B cell (primary cell): ENCODE results near the gene ATPAF2. TPM values are rescaled to one million over a fixed set of nuclear protein-coding genes. Genes with fewer than 3 reads are reported as not detected.

Experiments
- ATAC-seq: fragments of 200-7000 bp; cut with Tn5 transposase; one replicate; pipeline ENCODE4 v1.10.0; 2021; ENCODE audit warnings: low read depth, mild to moderate bottlenecking, moderate number of reproducible peaks, moderate library complexity
- CTCF ChIA-PET: fragments of 350-600 bp; sonication (Branson Sonifier 250); formaldehyde crosslinking; loops from one replicate; lab custom pipeline; 2021; ENCODE audit warnings: antibody characterized with exemption, inconsistent platforms; lab: Charles Lee
- POLR2A ChIA-PET: fragments of 350-600 bp; sonication (Branson Sonifier 250); formaldehyde crosslinking; loops from one replicate; lab custom pipeline; 2021; ENCODE audit warnings: antibody characterized with exemption; lab: Charles Lee
- DNase-seq: peaks from one replicate; pipeline ENCODE4 v3.0.0; 2013
- H2AFZ ChIP-seq: 2 replicates; pipeline ENCODE4 v1.6.1; 2012; ENCODE audit warnings: mild to moderate bottlenecking, low read depth, low read length; ENCODE audit not compliant: insufficient read depth, poor library complexity, severe bottlenecking
- H3K27ac ChIP-seq, 2 donors: 1 replicate in 1 of 2; 2 replicates in 1 of 2; pipeline ENCODE4 v1.5.1; 2012 to 2013; ENCODE audit warnings: low read length in 2 of 2, mild to moderate bottlenecking in 2 of 2, moderate library complexity in 1 of 2
- H3K27me3 ChIP-seq, 4 experiments: fragments of 200-600 bp in 1 of 4; sonication (generic) in 1 of 4; replicated peaks in 1 of 4; 1 replicate in 2 of 4; 2 replicates in 2 of 4; pipeline versions ENCODE4 v1.6.1 to v1.7.0; 2013 to 2016; ENCODE audit warnings: low read length in 3 of 4, mild to moderate bottlenecking in 2 of 4, mixed read lengths in 1 of 4, moderate library complexity in 1 of 4; ENCODE audit not compliant: insufficient read depth in 4 of 4, control insufficient read depth in 3 of 4; ENCODE audit errors: control extremely low read depth in 1 of 4
- H3K36me3 ChIP-seq, 2 experiments: replicated peaks in 1 of 2; 1 replicate in 1 of 2; 2 replicates in 1 of 2; pipeline versions ENCODE4 v1.6.1 to v1.7.1; 2013; ENCODE audit warnings: low read length in 1 of 2; ENCODE audit not compliant: insufficient read depth in 2 of 2, control insufficient read depth in 1 of 2; ENCODE audit errors: control extremely low read depth in 1 of 2, extremely low read depth in 1 of 2
- H3K4me1 ChIP-seq, 2 donors: fragments of 200-600 bp in 1 of 2; sonication (generic) in 1 of 2; 1 replicate in 1 of 2; 2 replicates in 1 of 2; pipeline versions ENCODE4 v1.5.1 to v1.6.1; 2013 to 2017; ENCODE audit warnings: low read length in 2 of 2; ENCODE audit not compliant: control insufficient read depth in 2 of 2, insufficient read depth in 2 of 2
- H3K4me2 ChIP-seq: replicated peaks from 2 replicates; pipeline ENCODE3; 2012; ENCODE audit warnings: mild to moderate bottlenecking, low read depth, low read length; ENCODE audit not compliant: poor library complexity, severe bottlenecking
- H3K4me3 ChIP-seq, 5 experiments: fragments of 200-600 bp in 1 of 5; sonication (generic) in 1 of 5; 1 replicate in 3 of 5; 2 replicates in 2 of 5; pipeline versions ENCODE4 v1.5.1 to v1.7.0; 2011 to 2016; ENCODE audit warnings: low read length in 4 of 5, mild to moderate bottlenecking in 4 of 5, low read depth in 2 of 5, control low read depth in 1 of 5, moderate library complexity in 1 of 5; ENCODE audit not compliant: insufficient read depth in 1 of 5; ENCODE audit errors: control extremely low read depth in 1 of 5, extremely low read depth in 1 of 5
- H3K79me2 ChIP-seq: fragments of 200-600 bp; sonication (generic); one replicate; pipeline ENCODE4 v1.6.0; 2016; ENCODE audit warnings: low read length; ENCODE audit not compliant: control insufficient read depth, insufficient read depth
- H3K9ac ChIP-seq: fragments of 200-600 bp; sonication (generic); 2 replicates; pipeline ENCODE4 v1.6.1; 2017; ENCODE audit warnings: mild to moderate bottlenecking, low read length, moderate library complexity
- H3K9me3 ChIP-seq, 3 donors: one replicate each; pipeline versions ENCODE4 v1.6.1 to v1.7.1; 2013; ENCODE audit warnings: low read length in 2 of 3; ENCODE audit not compliant: control insufficient read depth in 2 of 3, insufficient read depth in 1 of 3; ENCODE audit errors: control extremely low read depth in 1 of 3
- H4K20me1 ChIP-seq: 2 replicates; pipeline ENCODE4 v1.6.0; 2012; ENCODE audit warnings: mild to moderate bottlenecking, low read length; ENCODE audit not compliant: insufficient read depth, control insufficient read depth, poor library complexity, severe bottlenecking
- H3K27ac Mint-ChIP-seq: one replicate; pipeline ENCODE4 v1.8.0; 2021; ENCODE audit warnings: mixed read lengths
- H3K27me3 Mint-ChIP-seq: one replicate; pipeline ENCODE4 v1.8.0; 2021; ENCODE audit warnings: mixed read lengths
- H3K4me1 Mint-ChIP-seq: one replicate; pipeline ENCODE4 v1.8.0; 2021; ENCODE audit warnings: mixed read lengths
- H3K4me3 Mint-ChIP-seq: one replicate; pipeline ENCODE4 v1.8.0; 2021; ENCODE audit warnings: mixed read lengths
- H3K9me3 Mint-ChIP-seq: one replicate; pipeline ENCODE4 v1.8.0; 2022; ENCODE audit warnings: mixed read lengths; ENCODE audit not compliant: insufficient read depth
- EZH2 ChIP-seq: IDR thresholded peaks from 2 replicates; pipeline ENCODE4 v1.6.1; 2012; ENCODE audit warnings: borderline replicate concordance, low read depth, mild to moderate bottlenecking, moderate library complexity, low read length; ENCODE audit not compliant: insufficient read depth, poor library complexity, severe bottlenecking
- WGBS: methylation state at CpG from one replicate; pipeline ENCODE4 v1.1.5; 2013; ENCODE audit warnings: missing lambda C conversion rate; ENCODE audit not compliant: insufficient coverage; 5-methylcytosine and 5-hydroxymethylcytosine counted together
- intact Hi-C: fragments of 100-400 bp; cut with micrococcal nuclease; formaldehyde crosslinking; loops from one replicate; pipeline ENCODE4 v1.10.0; 2022
- polyA plus RNA-seq: library from polyadenylated mRNA; depleted of rRNA; stranded (reverse); fragments of >200 nt; gene quantifications from 2 replicates; pipeline ENCODE4 v1.2.3, GENCODE V29; 2012
- total RNA-seq, 2 donors: library from RNA; stranded (reverse); fragments of 120-200 nt in 1 of 2; gene quantifications; 1 replicate in 1 of 2; 2 replicates in 1 of 2; pipeline versions ENCODE4 v1.2.3 to v1.2.4, GENCODE V29; 2013 to 2022
- TF ChIP-seq, protein P1 (sequence below): fragments of 200-600 bp; IDR thresholded peaks from one replicate; pipeline ENCODE4 v1.8.0; 2022; ENCODE audit warnings: antibody characterized with exemption, mild to moderate bottlenecking

Gene ATPAF2
- total and polyA plus RNA-seq, 2 donors (not counting 1 experiment from before 2014, with no cell fraction given) = 60.5 to 73.5 TPM

DNA sequence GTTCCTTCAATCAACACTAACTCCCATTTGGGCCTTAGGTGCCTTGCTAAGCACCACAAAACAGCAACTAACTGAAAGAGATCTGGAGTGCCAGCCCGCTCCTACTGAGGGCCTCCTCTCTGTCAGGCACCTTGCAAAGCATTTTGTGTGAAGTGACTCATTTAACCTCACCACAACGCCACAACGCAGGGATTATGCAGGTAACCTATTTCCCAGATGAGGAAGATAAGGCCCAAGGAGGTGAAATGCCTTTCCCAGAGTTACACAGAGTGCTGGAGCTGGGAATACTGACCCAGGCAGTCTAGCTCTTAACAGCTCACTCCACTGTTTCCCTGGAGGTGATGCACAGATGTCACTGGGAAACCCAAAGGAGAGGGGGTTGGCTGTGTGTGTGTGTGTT, 33.5 kb downstream of the ATPAF2 start:
- H3K27ac ChIP-seq = no peak overlapping the region
- H3K27ac Mint-ChIP-seq = peak overlapping the region; percentile 1
- CTCF ChIA-PET = no interaction called here

DNA sequence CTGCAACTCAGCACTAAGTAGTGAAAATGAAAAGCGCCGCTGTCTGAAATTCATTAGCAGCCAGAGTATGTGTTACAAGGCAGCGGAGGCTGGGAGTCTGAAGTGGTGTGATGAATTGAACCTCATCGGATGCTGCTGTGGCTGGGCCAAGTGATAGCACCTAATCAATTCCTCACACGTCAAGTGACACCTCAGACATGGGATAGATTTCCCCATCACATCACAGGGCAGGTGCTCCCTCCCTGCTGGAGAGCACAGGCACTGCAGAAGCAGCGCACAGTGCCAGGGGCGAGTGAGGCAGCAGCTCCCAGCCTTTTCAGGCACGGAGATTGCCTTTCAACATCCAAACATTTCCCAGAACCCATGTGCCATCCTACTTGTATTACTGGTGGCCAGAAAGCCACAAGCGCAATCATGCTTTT, 34.1 kb downstream of the ATPAF2 start:
- no peaks in the 10 kb centered on the region for H3K27me3 ChIP-seq
- WGBS = 100% methylated on average over 6 of the region's 9 CpGs
- no peak overlapping the region for H3K4me2 ChIP-seq
- H3K36me3 ChIP-seq = peaks cover 0 to 33% of the 10 kb centered on the region in 2 experiments
- Mint-ChIP-seq H3K27me3 (no peaks in the 10 kb centered on the region), H3K4me3 (no peak overlapping the region), H3K27ac (no peak overlapping the region), H3K9me3 (no peaks in the 10 kb centered on the region), H3K4me1 (peaks cover 10% of the 10 kb centered on the region)
- no peaks in the 10 kb centered on the region for H4K20me1 ChIP-seq
- H3K4me3 ChIP-seq = no peak overlapping the region
- DNase-seq (no peak), ATAC-seq (no peak)
- ChIA-PET CTCF (no interaction called here), POLR2A (no interaction called here)
- no peak overlapping the region for H3K9ac ChIP-seq
- intact Hi-C loops = no loop called here
- TF ChIP-seq, protein P1, sequence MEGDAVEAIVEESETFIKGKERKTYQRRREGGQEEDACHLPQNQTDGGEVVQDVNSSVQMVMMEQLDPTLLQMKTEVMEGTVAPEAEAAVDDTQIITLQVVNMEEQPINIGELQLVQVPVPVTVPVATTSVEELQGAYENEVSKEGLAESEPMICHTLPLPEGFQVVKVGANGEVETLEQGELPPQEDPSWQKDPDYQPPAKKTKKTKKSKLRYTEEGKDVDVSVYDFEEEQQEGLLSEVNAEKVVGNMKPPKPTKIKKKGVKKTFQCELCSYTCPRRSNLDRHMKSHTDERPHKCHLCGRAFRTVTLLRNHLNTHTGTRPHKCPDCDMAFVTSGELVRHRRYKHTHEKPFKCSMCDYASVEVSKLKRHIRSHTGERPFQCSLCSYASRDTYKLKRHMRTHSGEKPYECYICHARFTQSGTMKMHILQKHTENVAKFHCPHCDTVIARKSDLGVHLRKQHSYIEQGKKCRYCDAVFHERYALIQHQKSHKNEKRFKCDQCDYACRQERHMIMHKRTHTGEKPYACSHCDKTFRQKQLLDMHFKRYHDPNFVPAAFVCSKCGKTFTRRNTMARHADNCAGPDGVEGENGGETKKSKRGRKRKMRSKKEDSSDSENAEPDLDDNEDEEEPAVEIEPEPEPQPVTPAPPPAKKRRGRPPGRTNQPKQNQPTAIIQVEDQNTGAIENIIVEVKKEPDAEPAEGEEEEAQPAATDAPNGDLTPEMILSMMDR = no peak
- no peak for TF ChIP-seq EZH2
- no peaks in the 10 kb centered on the region for H3K9me3 ChIP-seq
- no peak overlapping the region for H2AFZ ChIP-seq
- H3K4me1 ChIP-seq = no peaks in the 10 kb centered on the region
- no peaks in the 10 kb centered on the region for H3K79me2 ChIP-seq
- no peak overlapping the region for H3K27ac ChIP-seq

More for the DNA sequence above, 33.5 kb downstream of the ATPAF2 start:
- Histone ChIP-seq H4K20me1 (no peaks in the 10 kb centered on the region), H3K79me2 (no peaks in the 10 kb centered on the region), H2AFZ (no peak overlapping the region), H3K27me3 (no peaks in the 10 kb centered on the region), H3K4me1 (no peaks in the 10 kb centered on the region), H3K9ac (no peak overlapping the region), H3K36me3 (peaks cover 0 to 37% of the 10 kb centered on the region in 2 experiments), H3K4me3 (no peak overlapping the region), H3K4me2 (no peak overlapping the region), H3K9me3 (no peaks in the 10 kb centered on the region)
- Mint-ChIP-seq H3K4me1 (peaks cover 10% of the 10 kb centered on the region), H3K9me3 (no peaks in the 10 kb centered on the region), H3K4me3 (no peak overlapping the region), H3K27me3 (no peaks in the 10 kb centered on the region)
- TF ChIP-seq, protein P1 = no peak
- TF ChIP-seq EZH2 = no peak
- ATAC-seq (no peak), DNase-seq (no peak)
- WGBS = 92% methylated on average over 3 of the region's 3 CpGs
- POLR2A ChIA-PET = no interaction called here
- intact Hi-C loops = no loop called here
